PFSK-1 (cell line): Measurements from ENCODE around the gene ZNF343.

Source experiments
- FOXP2 ChIP-seq: optimal IDR thresholded peaks from 2 replicates; pipeline ENCODE3; 2011; ENCODE audit warnings: borderline replicate concordance, control low read depth, inconsistent platforms; ENCODE audit not compliant: insufficient read depth; ENCODE audit errors: extremely low read length, extremely low read depth
- POLR2AphosphoS5 ChIP-seq: IDR thresholded peaks from 2 replicates; pipeline ENCODE4 v1.6.1; 2012; ENCODE audit warnings: low read depth, mild to moderate bottlenecking, control low read depth, low read length, moderate library complexity
- SIN3A ChIP-seq: IDR thresholded peaks from 2 replicates; pipeline ENCODE4 v1.6.1; 2012; ENCODE audit warnings: mild to moderate bottlenecking, low read length, moderate library complexity, borderline replicate concordance; ENCODE audit not compliant: insufficient read depth
- TAF1 ChIP-seq: IDR thresholded peaks from 2 replicates; pipeline ENCODE4 v1.6.1; 2012; ENCODE audit warnings: low read length, control low read depth, borderline replicate concordance; ENCODE audit not compliant: insufficient read depth
- TF ChIP-seq, protein P1 (sequence below), 2 experiments: IDR thresholded peaks; 2 replicates each; pipeline versions ENCODE4 v1.6.1 to v1.8.0; 2011 to 2012; ENCODE audit warnings: low read depth in 2 of 2, low read length in 2 of 2, control low read depth in 1 of 2, inconsistent platforms in 1 of 2, mild to moderate bottlenecking in 1 of 2, moderate library complexity in 1 of 2; ENCODE audit not compliant: insufficient read depth in 1 of 2

ZNF343 gene

GRCh38 chr20:2542361-2542760, 33.6 kb upstream of the ZNF343 start:
- TF ChIP-seq TAF1: no peak
- TF ChIP-seq, protein P1, sequence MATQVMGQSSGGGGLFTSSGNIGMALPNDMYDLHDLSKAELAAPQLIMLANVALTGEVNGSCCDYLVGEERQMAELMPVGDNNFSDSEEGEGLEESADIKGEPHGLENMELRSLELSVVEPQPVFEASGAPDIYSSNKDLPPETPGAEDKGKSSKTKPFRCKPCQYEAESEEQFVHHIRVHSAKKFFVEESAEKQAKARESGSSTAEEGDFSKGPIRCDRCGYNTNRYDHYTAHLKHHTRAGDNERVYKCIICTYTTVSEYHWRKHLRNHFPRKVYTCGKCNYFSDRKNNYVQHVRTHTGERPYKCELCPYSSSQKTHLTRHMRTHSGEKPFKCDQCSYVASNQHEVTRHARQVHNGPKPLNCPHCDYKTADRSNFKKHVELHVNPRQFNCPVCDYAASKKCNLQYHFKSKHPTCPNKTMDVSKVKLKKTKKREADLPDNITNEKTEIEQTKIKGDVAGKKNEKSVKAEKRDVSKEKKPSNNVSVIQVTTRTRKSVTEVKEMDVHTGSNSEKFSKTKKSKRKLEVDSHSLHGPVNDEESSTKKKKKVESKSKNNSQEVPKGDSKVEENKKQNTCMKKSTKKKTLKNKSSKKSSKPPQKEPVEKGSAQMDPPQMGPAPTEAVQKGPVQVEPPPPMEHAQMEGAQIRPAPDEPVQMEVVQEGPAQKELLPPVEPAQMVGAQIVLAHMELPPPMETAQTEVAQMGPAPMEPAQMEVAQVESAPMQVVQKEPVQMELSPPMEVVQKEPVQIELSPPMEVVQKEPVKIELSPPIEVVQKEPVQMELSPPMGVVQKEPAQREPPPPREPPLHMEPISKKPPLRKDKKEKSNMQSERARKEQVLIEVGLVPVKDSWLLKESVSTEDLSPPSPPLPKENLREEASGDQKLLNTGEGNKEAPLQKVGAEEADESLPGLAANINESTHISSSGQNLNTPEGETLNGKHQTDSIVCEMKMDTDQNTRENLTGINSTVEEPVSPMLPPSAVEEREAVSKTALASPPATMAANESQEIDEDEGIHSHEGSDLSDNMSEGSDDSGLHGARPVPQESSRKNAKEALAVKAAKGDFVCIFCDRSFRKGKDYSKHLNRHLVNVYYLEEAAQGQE (IDR thresholded peaks at IDR 0.05; ENCODE audit: insufficient read depth in 1 of 2, low read depth in 2 of 2, low read length in 2 of 2): no peak
- no peak for TF ChIP-seq SIN3A
- TF ChIP-seq FOXP2: no peak
- TF ChIP-seq POLR2AphosphoS5: no peak

DNA sequence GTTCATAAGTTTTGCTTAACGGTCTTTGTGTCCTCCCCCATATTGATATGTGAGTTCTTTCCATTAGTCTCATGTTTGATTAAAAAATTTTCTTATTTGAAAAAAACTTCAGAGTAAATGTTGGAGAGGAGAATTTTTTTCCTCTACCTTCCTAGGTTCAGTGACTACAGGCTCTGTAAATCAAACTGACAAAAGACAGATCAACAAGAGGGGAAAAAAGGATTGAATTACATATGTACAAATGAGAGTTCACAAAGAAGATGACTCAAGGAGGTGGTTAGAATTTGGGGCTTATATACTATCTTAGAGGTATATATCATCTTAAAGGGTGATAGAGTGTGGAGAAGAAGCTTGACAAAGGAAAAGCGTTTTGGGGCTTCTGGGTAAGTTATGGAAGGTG, 33.2 kb upstream of the ZNF343 start:
- TF ChIP-seq, protein P1 (IDR thresholded peaks at IDR 0.05; ENCODE audit: insufficient read depth in 1 of 2, low read depth in 2 of 2, low read length in 2 of 2): no peak
- TF ChIP-seq FOXP2 (no peak), SIN3A (no peak), POLR2AphosphoS5 (no peak), TAF1 (no peak)

DNA sequence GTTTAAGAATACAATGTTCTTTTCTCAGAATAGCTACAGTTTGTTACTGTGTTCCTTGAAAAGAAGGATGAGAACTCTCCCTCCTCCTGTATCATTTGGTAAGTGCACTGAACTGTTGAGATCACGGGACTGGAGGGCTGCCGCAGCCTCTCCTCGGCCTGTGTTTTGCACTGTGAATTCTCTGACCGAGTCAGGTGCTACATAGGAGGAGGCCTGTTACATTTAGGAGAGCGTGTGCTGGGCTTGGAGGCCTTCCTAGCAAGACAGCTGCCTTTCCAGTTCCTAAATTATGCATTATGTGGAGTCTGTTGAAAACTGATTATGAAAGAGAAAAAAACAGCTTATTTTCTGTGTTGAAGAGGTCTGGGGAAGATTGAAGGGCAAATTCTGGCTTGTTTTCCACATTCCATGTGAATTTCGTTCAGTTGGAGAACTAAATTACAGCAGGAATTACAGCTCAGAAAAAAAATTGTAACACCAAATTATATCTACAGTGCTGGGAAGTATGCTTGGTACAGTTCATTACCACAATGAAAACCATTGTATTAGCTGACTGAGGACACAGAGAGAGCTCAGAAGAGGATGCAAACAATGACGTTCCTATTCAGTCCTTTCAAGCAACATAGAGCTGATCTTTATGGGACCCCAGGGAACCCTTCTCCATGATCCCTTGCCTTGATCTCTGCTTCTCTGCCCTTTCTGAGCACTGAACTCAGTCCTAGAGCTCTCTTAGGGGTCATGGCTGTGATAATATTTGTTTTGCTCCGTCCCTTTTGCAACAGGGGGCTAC, 30.4 kb upstream of the ZNF343 start:
- TF ChIP-seq FOXP2 (no peak), POLR2AphosphoS5 (no peak), SIN3A (no peak), TAF1 (no peak)
- TF ChIP-seq, protein P1 (IDR thresholded peaks at IDR 0.05; ENCODE audit: insufficient read depth in 1 of 2, low read depth in 2 of 2, low read length in 2 of 2): no peak

DNA sequence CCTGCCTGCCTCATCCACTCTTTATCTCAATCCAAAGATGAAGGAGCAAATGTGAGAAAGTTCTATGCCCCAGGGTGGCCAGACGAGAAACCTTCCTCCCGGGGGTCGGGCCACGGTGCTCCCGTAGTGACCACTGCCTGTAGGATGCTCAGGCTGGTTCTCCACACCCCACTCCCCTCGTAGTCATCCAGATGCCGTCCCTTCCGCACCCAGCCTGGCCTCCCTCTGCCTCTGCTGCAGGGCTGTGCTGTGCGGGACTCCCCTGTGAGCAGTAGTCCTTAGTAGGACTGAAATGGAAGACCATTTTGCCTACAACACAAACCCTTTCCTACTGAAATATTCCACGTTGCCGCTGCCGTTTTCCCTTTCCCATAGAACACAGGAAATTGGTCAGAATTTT, 29.6 kb upstream of the ZNF343 start:
- TF ChIP-seq POLR2AphosphoS5: no peak
- TF ChIP-seq, protein P1 (IDR thresholded peaks at IDR 0.05; ENCODE audit: insufficient read depth in 1 of 2, low read depth in 2 of 2, low read length in 2 of 2): no peak
- no peak for TF ChIP-seq FOXP2
- TF ChIP-seq SIN3A: no peak
- no peak for TF ChIP-seq TAF1
